ENCODE data around the gene TBC1D22A. TPM values are rescaled to one million over a fixed set of nuclear protein-coding genes. Genes with fewer than 3 reads are reported as not detected.

The TBC1D22A gene
- polyA plus RNA-seq, 1 of the 3 experiments (the other 2 are of a cell fraction) = 16.5 TPM

DNA sequence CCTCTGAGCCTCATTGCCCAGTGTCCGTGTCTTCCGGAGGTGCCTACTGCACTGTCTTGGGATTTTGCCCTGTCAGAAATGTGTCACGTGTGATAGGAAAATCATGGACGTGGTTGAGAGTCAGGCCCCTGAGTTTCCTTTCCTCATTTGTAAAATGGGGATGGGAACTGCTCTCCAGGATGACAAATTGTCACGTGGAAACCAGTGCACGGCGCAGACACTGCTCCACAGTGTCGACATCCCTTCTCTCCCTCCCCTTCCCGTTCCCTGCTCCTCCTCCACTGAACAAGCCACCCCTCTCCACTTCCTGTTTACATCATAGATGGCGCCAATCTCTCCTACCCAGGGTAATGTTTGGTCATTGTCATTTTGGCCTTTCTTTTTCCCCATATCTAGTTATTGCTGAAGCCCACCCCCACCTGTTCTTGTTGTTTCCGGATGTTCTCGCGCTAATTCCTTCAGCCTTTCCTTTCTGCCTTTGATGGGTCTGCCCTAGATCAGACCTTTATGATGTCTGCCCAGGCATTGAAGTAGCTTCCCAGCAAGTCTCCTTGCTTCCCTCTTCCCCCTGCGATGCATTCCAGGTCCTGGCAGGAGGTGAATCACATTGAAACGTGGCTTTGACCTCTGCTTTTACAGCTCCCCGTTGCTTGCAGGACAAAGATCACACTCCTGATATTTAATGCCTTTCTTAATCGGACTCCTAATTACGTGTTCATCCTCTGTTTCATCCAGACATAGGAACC lies 91.8 kb downstream of the TBC1D22A start:
- Histone ChIP-seq H3K27ac (ENCODE audit: low read depth in 2 of 2, low read length in 1 of 2) (no peak overlapping the region), H3F3A (replicated peaks; ENCODE audit: insufficient read depth) (no peaks in the 10 kb centered on the region), H3K9me3 (no peaks in the 10 kb centered on the region), H3K79me2 (ENCODE audit: insufficient read depth) (peaks cover 16% of the 10 kb centered on the region; the same call in 1 of the 2 replicates), H3K9me2 (no peaks in the 10 kb centered on the region), H4K20me1 (ENCODE audit: insufficient read depth) (peaks cover 9% of the 10 kb centered on the region), H2AFZ (ENCODE audit: low read depth) (no peak overlapping the region), H3K9ac (no peak overlapping the region), H3K27me3 (ENCODE audit: insufficient read depth) (no peaks in the 10 kb centered on the region), H3K4me1 (ENCODE audit: control insufficient read depth in 1 of 2, insufficient read depth in 2 of 2, low read depth in 1 of 2, low read length in 1 of 2) (peaks cover 0 to 7% of the 10 kb centered on the region in 2 experiments; a peak in 1 of 4 replicates), H3K4me3 (ENCODE audit: low read depth in 2 of 2, low read length in 1 of 2) (no peak overlapping the region), H3K4me2 (no peak overlapping the region), H3K36me3 (replicated peaks in 1 of 2; ENCODE audit: control insufficient read depth in 1 of 2, insufficient read depth in 2 of 2, low read length in 1 of 2) (peaks cover 0 to 4% of the 10 kb centered on the region in 2 experiments)
- CTCF ChIA-PET = interaction anchor here (0.6 to 1.9 kb wide), 2 partner anchors 9 to 12 kb away, joined by 3 to 6 read pairs; no protein-coding TSS in a partner anchor
- no peak for DNase-seq
- WGBS (ENCODE audit: low lambda C conversion rate) = 91% methylated on average over 18 of the region's 18 CpGs
- POLR2A ChIA-PET = no interaction called here
- TF ChIP-seq RCOR1 (IDR thresholded peaks at IDR 0.05; ENCODE audit: low read length) (no peak), RXRA (IDR thresholded peaks at IDR 0.05; ENCODE audit: borderline replicate concordance, low read depth) (no peak), TEAD4 (IDR thresholded peaks at IDR 0.05; ENCODE audit: borderline replicate concordance, insufficient read depth) (no peak), FOXJ3 (CRISPR knock-in tag; IDR thresholded peaks at IDR 0.05) (no peak), JUND (IDR thresholded peaks at IDR 0.05) (no peak), RFX5 (IDR thresholded peaks at IDR 0.05; ENCODE audit: low read length) (no peak), MXI1 (IDR thresholded peaks at IDR 0.05; ENCODE audit: low read depth, low read length) (no peak), ELF1 (IDR thresholded peaks at IDR 0.05) (no peak), MEF2A (IDR thresholded peaks at IDR 0.05; ENCODE audit: borderline replicate concordance, low read depth) (no peak), RAD21 (IDR thresholded peaks at IDR 0.05; ENCODE audit: low read length) (no peak), POLR2AphosphoS5 (IDR thresholded peaks at IDR 0.05; ENCODE audit: low read depth, low read length) (no peak)
- TF ChIP-seq, protein P1, sequence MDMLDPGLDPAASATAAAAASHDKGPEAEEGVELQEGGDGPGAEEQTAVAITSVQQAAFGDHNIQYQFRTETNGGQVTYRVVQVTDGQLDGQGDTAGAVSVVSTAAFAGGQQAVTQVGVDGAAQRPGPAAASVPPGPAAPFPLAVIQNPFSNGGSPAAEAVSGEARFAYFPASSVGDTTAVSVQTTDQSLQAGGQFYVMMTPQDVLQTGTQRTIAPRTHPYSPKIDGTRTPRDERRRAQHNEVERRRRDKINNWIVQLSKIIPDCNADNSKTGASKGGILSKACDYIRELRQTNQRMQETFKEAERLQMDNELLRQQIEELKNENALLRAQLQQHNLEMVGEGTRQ (IDR thresholded peaks at IDR 0.05; ENCODE audit: borderline replicate concordance, low read depth, low read length) = no peak
- TF ChIP-seq, protein P2, sequence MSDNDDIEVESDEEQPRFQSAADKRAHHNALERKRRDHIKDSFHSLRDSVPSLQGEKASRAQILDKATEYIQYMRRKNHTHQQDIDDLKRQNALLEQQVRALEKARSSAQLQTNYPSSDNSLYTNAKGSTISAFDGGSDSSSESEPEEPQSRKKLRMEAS (IDR thresholded peaks at IDR 0.05; ENCODE audit: low read depth) = no peak
- TF ChIP-seq, protein P3, sequence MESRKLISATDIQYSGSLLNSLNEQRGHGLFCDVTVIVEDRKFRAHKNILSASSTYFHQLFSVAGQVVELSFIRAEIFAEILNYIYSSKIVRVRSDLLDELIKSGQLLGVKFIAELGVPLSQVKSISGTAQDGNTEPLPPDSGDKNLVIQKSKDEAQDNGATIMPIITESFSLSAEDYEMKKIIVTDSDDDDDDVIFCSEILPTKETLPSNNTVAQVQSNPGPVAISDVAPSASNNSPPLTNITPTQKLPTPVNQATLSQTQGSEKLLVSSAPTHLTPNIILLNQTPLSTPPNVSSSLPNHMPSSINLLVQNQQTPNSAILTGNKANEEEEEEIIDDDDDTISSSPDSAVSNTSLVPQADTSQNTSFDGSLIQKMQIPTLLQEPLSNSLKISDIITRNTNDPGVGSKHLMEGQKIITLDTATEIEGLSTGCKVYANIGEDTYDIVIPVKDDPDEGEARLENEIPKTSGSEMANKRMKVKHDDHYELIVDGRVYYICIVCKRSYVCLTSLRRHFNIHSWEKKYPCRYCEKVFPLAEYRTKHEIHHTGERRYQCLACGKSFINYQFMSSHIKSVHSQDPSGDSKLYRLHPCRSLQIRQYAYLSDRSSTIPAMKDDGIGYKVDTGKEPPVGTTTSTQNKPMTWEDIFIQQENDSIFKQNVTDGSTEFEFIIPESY (IDR thresholded peaks at IDR 0.05; ENCODE audit: borderline replicate concordance, low read depth) = no peak
- TF ChIP-seq, protein P4, sequence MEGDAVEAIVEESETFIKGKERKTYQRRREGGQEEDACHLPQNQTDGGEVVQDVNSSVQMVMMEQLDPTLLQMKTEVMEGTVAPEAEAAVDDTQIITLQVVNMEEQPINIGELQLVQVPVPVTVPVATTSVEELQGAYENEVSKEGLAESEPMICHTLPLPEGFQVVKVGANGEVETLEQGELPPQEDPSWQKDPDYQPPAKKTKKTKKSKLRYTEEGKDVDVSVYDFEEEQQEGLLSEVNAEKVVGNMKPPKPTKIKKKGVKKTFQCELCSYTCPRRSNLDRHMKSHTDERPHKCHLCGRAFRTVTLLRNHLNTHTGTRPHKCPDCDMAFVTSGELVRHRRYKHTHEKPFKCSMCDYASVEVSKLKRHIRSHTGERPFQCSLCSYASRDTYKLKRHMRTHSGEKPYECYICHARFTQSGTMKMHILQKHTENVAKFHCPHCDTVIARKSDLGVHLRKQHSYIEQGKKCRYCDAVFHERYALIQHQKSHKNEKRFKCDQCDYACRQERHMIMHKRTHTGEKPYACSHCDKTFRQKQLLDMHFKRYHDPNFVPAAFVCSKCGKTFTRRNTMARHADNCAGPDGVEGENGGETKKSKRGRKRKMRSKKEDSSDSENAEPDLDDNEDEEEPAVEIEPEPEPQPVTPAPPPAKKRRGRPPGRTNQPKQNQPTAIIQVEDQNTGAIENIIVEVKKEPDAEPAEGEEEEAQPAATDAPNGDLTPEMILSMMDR (IDR thresholded peaks at IDR 0.05) = no peak
- TF ChIP-seq, protein P5, sequence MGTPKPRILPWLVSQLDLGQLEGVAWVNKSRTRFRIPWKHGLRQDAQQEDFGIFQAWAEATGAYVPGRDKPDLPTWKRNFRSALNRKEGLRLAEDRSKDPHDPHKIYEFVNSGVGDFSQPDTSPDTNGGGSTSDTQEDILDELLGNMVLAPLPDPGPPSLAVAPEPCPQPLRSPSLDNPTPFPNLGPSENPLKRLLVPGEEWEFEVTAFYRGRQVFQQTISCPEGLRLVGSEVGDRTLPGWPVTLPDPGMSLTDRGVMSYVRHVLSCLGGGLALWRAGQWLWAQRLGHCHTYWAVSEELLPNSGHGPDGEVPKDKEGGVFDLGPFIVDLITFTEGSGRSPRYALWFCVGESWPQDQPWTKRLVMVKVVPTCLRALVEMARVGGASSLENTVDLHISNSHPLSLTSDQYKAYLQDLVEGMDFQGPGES (IDR thresholded peaks at IDR 0.05; ENCODE audit: low read depth, low read length) = no peak
